GM18507 (cell line): ENCODE data around the gene FAM149B1.
"Not testable (repeated sequence)": the region's sequence is repeated elsewhere in the genome, so short reads cannot be mapped to it uniquely, and the experiment has no call there.

Experiments used
- DNase-seq: peaks from one replicate; pipeline ENCODE4 v3.0.0; 2011; ENCODE audit warnings: low read depth; ENCODE audit not compliant: insufficient read length; ENCODE audit errors: extremely low spot score
- FAIRE-seq: peaks from 2 replicates; lab custom pipeline; 2011; peaks lifted over from hg19 to GRCh38; lab: Jason Lieb, UNC

The FAM149B1 gene

GRCh38 chr10:73167783-73168464 lies at the start of gene FAM149B1, which contains the start of gene ECD:
FAM149B1 (plus strand) TSS chr10:73168119; CDS start chr10:73168340, 221 bp downstream.
ECD (minus strand) TSS chr10:73168008; CDS start chr10:73163937, 4,071 bp downstream.
- FAIRE-seq (peak; percentile 99), DNase-seq (peak; percentile 83)

DNA sequence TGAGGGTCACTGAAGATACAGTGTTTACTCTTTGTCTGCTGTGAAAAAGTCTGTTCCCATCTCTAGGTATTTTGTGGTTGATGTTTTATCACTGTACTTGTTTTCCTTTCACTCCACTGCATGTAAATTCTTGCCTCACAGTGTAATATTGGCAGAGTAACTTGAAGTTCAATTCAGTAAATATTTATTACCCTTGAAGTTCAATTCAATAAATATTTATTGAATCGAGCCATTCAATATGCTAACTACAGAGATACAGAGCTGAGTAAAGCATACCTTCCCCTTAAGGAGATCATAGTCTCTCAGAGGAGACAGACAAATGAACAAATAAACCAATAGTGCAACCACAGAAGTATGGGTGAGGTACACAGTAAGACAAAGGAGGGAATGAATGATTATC lies 48.5 kb upstream of the FAM149B1 start:
- DNase-seq (no peak), FAIRE-seq (no peak)

DNA sequence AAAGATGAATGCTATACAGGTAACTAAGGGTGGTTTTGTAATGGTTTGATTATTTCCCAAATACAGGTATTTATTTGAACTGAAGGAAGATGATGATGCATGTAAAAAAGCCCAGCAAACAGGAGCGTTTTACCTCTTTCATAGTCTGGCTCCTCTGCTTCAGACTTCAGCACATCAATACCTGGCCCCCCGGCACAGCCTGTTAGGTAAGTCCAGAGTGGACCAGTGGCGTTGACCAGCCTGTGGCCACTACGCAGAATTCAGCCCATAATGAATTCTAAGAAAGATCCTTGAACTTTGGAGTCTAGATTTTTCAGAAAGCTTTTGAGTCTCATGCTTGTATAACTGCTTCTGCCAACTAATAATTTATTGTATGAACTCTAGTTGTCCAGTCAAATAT lies 48.0 kb upstream of the FAM149B1 start:
- DNase-seq (no peak), FAIRE-seq (no peak)

- no peak for DNase-seq
Observed at GRCh38 chr10:73126343-73126742, 41.6 kb upstream of the FAM149B1 start.

DNA sequence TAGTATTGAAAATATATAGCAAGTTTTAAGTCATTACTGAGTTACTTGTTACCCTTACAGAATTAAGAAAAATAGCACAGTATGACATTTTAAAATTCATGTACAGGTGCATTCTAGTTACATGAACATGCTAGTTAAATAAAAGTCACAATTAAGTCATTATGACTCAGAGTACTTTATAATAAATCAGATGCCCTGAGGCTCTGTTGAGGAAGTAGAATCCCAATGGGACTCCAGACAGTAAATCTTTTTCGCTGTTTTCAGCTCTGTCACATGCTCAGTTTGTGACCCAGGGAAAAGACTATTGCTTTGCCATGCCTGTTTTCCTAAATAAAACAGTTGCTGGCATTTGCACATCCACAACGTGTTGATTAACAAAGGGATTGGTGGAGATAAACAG lies 36.6 kb upstream of the FAM149B1 start:
- DNase-seq (no peak), FAIRE-seq (no peak)

More at GRCh38 chr10:73126343-73126742, 41.6 kb upstream of the FAM149B1 start:
- no peak for FAIRE-seq

DNA sequence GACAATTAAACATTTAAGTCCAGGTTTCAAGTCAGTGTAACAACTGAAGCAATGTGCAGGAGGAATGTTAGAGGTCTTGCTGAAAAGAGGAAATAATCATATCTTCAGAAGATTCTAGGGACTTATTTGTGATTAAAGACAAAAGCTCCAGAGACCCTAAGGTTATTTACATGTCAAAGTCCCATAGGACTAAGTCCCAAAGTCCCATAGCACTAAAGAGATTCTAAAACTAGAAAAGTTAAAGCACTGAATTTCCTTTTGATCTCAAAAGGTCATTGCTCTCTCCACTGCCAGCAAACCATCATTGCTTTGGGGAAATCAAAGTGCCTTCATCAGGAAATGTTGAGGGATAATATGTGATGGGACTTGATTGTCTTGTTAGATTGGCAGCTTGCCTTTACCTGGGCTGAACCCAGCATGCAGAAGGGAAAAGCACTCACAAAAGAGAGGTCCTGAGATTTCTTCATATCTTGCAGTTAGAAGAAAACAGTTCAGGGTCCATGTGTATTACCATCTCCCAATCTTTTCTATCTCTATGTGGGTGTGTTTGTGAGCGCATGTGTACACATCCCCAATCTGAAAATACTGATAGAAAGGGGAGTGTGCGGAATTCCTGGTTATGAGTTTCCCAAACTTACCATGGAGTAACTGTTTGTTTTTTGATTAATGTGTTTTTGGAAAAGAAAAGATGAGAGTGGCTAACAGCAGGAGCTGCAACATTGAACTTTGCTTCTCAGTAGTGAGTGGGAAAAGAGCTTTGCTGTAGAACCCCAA lies 35.8 kb upstream of the FAM149B1 start:
- DNase-seq: no peak
- FAIRE-seq: no peak

- no peak for FAIRE-seq
- no peak for DNase-seq
Observed at GRCh38 chr10:73134727-73135126, 33.2 kb upstream of the FAM149B1 start.

GRCh38 chr10:73136627-73137026 lies 31.3 kb upstream of the FAM149B1 start:
- DNase-seq (no peak), FAIRE-seq (no peak)

DNA sequence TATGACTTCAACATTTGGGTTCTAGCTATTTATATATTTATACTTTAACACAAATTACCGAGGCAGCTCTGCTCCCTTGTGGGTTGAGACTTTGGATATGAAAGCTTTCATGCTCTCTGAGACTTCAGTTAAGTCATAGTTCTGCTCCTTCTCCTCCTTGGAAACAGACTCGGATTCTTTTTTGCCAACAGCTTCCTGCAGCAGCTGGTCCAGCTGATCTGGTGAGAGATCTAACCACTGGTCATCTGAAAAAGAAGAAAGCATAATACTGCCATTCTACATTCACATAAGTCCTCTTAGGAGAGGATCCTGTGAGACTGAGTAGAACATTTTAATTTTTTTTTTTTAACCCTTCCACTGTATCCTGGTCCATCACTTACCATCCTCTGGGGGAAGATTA lies 28.7 kb upstream of the FAM149B1 start:
- FAIRE-seq (no peak), DNase-seq (no peak)

- DNase-seq (no peak), FAIRE-seq (no peak)
Observed at GRCh38 chr10:73141603-73142002, 26.3 kb upstream of the FAM149B1 start.

- FAIRE-seq, DNase-seq: not testable (repeated sequence)
Observed at GRCh38 chr10:73150633-73151413, 17.1 kb upstream of the FAM149B1 start.

- DNase-seq (no peak), FAIRE-seq (no peak)
Observed at GRCh38 chr10:73152009-73152408, 15.9 kb upstream of the FAM149B1 start.

DNA sequence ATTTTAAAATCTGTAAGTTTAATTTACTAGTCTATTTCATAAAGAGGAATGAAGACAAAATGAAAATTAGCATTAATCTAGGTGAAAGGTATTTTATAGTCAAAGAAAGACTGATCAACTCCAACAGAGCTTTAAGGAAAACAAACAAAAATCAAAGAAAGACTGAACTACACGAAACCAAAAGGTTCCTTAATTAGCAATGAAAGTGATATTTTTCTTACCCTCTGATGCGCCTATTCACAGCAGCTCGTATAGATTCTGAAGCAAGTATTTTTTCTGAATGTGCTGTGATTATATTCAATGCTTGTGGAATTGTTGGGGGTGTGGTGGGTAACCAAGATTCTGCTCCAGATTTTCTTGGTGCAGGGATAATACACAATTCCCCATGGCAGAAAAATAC lies 11.9 kb upstream of the FAM149B1 start:
- no peak for FAIRE-seq
- no peak for DNase-seq

GRCh38 chr10:73159038-73159648 lies 8.8 kb upstream of the FAM149B1 start:
- peak; percentile 23 for DNase-seq

GRCh38 chr10:73161079-73161478 lies 6.8 kb upstream of the FAM149B1 start:
- DNase-seq (no peak), FAIRE-seq (no peak)

More at GRCh38 chr10:73159038-73159648, 8.8 kb upstream of the FAM149B1 start:
- peak; percentile 88 for FAIRE-seq

GRCh38 chr10:73161662-73162061 lies 6.3 kb upstream of the FAM149B1 start:
- FAIRE-seq: no peak

DNA sequence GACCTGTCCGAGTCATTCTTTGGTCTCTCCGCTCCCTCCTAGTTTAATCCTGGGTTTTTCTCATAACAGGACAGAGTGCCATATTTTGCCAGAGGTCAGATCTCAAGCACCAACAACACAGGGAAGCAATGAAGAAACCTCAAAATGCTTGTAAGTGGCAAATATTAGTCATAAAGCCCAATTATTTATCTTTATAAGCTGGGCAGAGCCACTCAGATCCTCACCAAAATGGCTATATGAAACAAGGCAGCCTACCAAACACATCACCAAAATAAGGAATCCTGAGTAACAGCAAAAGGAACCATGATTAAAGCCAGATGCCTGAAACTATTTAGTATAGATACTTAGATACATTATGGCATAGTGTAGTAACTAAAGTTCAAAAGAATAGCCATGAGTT lies 4.8 kb upstream of the FAM149B1 start:
- FAIRE-seq (no peak), DNase-seq (no peak)

More at GRCh38 chr10:73161662-73162061, 6.3 kb upstream of the FAM149B1 start:
- no peak for DNase-seq

DNA sequence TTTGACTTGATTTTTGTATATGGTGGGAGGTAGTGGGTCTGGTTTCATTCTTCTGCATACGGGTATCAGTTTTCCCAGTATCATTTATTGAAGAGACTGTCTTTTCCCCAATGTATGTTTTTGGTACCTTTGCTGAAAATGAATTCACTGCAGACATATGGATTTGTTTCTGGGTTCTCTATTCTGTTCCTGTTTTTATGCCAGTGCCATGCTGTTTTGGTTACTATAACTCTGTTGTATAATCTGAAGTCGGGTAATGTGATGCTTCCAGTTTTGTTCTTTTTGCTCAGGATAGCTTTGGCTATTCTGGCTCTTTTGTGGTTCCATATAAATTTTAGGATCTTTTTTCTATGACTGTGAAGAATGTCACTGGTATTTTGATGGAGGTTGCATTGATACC lies 947 bp upstream of the FAM149B1 start:
- DNase-seq: no peak
- FAIRE-seq: no peak

GRCh38 chr10:73167458-73167782 lies 499 bp upstream of the FAM149B1 start:
- FAIRE-seq (no peak), DNase-seq (no peak)

GRCh38 chr10:73168465-73168803 lies 515 bp downstream of the FAM149B1 start:
- FAIRE-seq: peak; percentile 5
- DNase-seq: no peak
